HG02571 (cell line): ENCODE results near the gene PGP.

Experiments
- ATAC-seq: cut with Tn5 transposase; IDR thresholded peaks from one replicate; pipeline ENCODE4 v1.9.1; 2021; ENCODE audit warnings: mild to moderate bottlenecking, moderate library complexity; ENCODE audit not compliant: unreplicated experiment

Gene PGP

GRCh38 chr16:2184346-2184745, 30.3 kb downstream of the PGP start:
- ATAC-seq: no peak

- ATAC-seq: no peak
Observed at GRCh38 chr16:2183671-2184070, 31.0 kb downstream of the PGP start.

- no peak for ATAC-seq
Observed at GRCh38 chr16:2181952-2182351, 32.7 kb downstream of the PGP start.

GRCh38 chr16:2180962-2181923, 33.4 kb downstream of the PGP start:
- ATAC-seq: no peak

DNA sequence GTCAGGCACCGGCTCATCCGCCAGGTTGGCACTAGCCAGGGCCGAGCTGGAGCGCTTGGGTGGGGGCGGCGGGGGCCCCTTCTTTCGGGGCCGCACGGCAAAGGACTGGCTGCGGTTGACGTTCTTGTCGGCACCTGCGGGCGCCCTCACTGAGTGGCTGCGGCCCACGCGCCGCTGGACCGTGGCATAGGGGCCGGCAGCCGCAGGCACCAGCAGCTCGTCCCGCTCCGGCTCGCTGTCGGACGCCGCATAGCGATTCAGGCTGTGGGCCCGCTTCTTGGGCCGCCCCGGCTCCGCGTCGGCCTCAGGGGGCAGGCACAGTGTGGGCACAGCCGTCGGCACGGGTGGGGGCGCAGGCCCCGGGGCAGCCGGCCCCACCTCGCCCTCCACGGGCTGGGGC, 34.2 kb downstream of the PGP start:
- ATAC-seq: no peak

- ATAC-seq: no peak
Observed at GRCh38 chr16:2179576-2179975, 35.1 kb downstream of the PGP start.

DNA sequence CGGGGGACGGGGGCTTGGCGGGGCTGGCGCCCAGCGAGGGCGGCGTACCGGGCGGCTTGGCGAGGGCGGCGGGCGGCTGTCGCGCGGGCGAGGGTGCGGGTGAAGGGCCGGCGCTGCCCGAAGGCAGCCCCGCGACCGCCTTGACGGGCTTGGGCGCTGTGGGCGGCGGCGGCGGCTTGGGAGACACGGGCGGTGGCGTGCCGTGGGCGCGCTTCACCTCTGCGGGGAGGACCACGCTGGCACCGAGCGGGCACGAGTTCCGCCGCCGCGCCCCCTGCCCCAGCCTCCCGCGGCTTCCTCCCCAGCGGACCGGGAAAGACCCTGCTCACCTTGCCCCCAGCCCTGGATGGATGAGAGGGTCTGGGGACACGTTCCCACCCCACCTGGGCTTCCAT, 35.5 kb downstream of the PGP start:
- ATAC-seq: no peak

- no peak for ATAC-seq
Observed at GRCh38 chr16:2178321-2179106, 36.1 kb downstream of the PGP start.

GRCh38 chr16:2177561-2177960, 37.1 kb downstream of the PGP start:
- no peak for ATAC-seq

- no peak for ATAC-seq
Observed at GRCh38 chr16:2177101-2177500, 37.5 kb downstream of the PGP start.

GRCh38 chr16:2176047-2176446, 38.6 kb downstream of the PGP start:
- no peak for ATAC-seq

- ATAC-seq: no peak
Observed at GRCh38 chr16:2175454-2175853, 39.2 kb downstream of the PGP start.

GRCh38 chr16:2174396-2175131, 40.1 kb downstream of the PGP start:
- ATAC-seq: no peak

DNA sequence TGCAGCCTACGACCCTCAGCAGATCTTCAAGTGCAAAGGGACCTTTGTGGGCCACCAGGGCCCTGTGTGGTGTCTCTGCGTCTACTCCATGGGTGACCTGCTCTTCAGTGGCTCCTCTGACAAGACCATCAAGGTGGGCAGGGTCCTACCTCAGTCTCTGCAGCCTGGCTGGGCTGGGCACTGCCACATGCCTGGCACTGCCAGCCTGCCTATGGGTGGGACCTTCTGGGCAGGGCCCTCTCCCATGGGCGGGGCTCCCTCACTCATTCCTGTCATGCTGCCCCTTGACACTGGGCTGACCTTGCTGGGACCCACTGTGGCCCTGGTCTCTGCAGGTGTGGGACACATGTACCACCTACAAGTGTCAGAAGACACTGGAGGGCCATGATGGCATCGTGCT, 40.7 kb downstream of the PGP start:
- no peak for ATAC-seq

GRCh38 chr16:2173366-2173765, 41.3 kb downstream of the PGP start:
- no peak for ATAC-seq

DNA sequence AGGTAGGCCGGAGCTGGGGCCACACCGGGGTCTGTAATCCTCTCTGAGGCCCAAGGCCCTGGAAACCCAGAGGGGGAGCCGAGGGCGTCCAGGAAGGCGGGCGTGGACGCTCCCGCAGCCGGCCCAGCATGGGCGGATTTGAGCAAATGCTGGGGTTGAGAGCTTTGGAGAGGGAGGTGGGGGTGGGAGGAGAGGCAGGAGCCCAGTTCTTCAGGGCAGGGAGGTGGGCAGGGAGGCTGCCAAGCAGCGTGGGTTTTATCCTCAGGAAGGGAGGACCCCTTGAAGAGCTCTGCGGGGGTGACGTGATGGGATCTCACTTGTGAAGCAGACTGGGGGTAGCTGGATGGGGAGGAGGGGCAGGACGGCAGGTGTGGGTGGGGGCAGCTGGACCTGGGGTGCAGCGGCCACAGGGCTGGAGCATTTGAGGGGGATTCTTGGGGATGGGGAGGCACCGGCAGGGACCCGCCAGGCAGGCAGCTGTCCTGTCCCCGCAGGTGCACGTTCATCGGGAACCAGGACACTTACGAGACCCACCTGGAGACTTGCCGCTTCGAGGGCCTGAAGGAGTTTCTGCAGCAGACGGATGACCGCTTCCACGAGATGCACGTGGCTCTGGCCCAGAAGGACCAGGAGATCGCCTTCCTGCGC, 41.8 kb downstream of the PGP start:
- ATAC-seq: no peak

GRCh38 chr16:2171601-2172178, 43.0 kb downstream of the PGP start:
- ATAC-seq: no peak

DNA sequence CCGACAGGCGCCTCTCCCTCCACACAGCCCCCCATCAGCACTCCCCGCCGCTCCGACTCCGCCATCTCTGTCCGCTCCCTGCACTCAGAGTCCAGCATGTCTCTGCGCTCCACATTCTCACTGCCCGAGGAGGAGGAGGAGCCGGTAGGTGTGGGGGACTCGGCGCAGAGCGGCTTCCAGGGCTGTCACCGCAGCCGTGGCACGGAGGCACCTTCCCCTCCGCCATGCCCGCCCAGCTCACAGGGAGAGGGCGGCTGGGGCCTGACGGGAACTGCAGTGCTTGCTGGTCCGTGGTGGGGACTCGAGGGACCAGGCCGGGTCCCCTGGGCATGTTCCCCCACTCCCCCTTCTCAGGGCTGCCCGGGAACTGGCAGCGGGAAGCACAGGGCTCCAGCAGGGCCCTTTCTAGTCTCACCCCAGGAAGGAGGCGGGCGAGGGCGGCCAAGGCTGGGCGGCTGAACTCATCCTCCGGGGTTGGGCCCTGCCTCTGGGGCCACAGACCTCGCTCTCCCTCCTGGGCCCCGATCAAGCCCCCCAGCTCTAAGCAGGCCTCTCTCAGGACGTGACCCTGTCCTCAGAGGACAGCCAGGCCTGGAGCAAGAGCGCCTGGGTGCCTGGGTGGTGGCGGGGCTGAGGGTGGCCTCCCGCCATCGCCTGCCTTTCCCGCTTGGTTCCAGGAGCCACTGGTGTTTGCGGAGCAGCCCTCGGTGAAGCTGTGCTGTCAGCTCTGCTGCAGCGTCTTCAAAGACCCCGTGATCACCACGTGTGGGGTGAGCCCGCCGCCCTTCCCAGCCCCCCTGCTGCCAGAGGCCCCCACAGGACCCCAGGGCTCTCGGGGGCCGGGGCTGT, 43.8 kb downstream of the PGP start:
- ATAC-seq: no peak

DNA sequence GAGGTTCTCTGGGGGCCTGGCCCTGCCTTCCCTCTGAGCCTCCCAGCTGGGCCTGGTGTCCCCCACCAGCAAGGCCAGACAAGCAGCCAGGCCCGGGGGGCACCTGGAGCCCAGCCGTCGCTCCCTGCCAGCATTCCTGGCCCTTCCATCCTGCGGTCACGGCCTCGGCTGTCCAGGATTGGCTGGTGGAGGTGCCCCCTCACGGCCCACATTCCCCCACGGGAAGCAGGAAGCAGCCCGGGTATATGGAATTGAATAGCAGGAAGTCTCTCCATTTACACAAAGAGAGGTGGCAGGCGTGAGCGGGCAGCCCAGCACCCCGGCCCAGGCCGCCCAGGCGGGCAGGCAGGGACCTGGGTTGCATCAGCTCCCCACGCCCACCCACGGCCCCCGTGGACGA, 44.6 kb downstream of the PGP start:
- ATAC-seq: no peak
